ENCODE measurements around the gene NAA38.

GRCh38 chr17:7873051-7873450, 15.7 kb upstream of the NAA38 start:
- TF ChIP-seq CTCF (optimal IDR thresholded peaks at IDR 0.05 in 1 of 3, IDR thresholded peaks at IDR 0.05 in 1 of 3, conservative IDR thresholded peaks at IDR 0.05 in 1 of 3; ENCODE audit: extremely low read depth in 1 of 3, insufficient read depth in 2 of 3, low read length in 3 of 3) (no peak), EZH2 (IDR thresholded peaks at IDR 0.05; ENCODE audit: low read length) (no peak)
